ENCODE measurements around the gene EDAR. TPM values are rescaled to one million over a fixed set of nuclear protein-coding genes. Genes with fewer than 3 reads are reported as not detected.

Gene EDAR
- polyA plus RNA-seq, 4 donors = 2.9 to 3.5 (median 3.1) TPM

DNA sequence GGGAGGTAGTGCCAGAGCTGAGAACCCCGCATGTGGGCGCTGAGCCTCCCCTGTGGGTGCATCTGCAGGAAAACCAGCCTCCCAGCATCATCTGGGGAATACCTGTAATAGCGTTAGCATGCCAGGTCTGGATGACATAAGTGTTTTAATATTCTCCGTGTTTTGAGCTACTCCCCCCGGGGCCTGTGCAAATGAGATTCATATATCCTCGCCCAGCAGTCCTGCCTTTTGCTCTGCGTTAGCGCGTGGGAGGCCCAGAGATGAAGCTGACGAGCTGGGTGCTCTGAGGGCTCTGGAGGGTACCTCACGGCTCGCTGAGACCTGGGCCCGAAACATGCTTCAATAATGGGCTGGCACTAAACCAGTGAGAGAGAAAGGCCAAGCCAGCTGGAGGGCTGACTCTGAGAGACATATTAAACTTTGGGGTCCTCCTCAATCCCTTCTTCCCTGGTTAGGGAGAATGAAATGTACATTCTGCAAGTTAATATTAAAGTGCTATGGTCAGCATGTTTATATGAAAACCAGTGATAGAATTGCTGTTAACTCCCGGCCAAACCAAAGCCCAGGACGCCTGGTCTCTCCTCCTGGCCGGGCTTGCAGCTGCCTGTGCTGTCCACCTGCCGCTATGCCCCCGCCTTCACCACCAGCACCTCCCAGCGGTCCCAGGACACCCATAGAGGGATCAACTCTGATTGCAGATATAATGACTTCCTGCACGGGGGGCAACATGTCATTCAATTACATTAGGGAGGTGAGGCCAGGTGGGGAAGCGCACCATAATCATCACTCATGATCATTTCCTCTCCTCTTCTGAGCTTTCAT, 77.0 kb downstream of the EDAR start:
- no peak for DNase-seq (ENCODE audit: low read depth in 4 of 4, low spot score in 3 of 4)

DNA sequence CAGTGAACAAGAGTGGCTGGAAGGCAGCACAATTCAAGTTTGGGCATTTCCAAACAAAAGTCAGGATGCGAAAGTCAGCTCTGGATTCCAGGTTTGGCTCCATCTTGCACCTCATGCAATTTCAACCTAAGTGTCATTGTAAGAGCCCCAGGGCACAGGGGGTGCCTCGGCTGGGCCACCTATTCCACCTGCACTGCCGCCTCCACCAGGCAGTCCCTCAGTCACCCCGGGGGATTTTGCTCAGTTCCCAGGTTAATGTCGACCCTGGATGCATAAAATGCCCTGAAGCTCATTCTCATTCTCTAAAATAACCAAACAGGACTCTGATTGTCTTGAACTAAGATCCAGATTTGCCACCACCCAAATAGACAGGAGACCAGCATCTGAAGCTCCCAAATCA, 77.6 kb downstream of the EDAR start:
- DNase-seq (ENCODE audit: low read depth in 4 of 4, low spot score in 3 of 4) = no peak

DNA sequence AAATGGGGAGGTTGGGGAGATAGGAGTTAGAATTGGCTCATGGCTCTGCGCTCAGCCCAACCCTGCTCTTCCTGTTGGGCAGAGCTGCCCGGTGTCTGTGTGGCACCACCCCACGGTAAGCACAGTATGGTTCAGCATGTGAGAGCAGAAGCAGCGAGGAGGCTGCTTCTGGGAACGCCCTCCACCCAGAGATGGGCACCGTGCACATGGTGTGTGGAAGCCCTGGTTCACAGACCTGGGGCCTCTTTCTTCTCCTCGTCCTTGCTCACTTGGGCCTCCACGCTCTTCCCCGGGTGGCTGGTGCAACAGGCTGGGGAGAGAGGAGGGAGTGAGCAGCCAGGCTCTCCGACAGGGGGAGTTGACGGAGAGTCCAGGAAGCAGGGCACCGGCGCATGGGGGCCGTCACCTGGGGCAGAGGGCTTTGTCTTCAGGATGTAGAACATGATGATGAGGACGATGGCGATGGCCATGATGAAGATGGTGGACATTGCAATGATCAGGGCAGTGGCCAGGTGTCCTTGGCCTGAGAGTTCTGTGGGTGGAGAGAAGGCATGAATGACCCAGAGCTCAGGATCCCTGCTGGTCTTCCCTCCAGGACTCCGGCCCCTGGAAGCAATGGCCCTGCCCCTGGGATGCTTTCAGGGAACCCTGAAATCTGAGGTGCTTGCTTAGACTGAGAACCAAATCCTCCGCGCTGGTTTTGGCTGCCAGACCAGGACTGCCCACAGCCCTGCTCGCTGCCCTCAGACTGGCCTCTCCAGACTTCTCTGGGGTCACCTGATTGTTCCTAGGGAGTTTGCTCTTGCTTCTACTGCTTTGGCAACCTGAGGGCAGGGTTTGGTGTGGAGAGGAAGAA, 78.3 kb downstream of the EDAR start:
- DNase-seq (ENCODE audit: low read depth in 4 of 4, low spot score in 3 of 4) = no peak

DNA sequence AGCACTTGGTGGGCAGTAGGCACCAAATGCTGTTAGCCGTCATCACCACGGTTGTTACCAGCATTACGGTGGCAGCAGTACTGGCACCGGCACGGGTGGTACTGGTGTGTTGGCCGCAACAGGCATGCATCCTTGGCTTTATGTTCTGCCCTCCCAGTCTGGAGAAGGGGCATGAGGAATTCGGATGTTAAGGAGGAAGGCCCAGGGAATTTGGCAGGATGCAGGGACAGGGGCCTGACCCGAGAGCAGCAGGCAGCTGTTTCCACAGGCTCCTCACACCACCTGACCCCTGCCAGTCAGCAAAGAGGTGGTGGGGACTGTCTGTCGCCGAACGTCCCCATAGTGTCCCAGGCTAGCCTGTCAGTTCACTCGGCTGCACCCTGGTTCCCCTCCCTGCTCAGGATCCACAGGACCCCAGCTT, 79.0 kb downstream of the EDAR start:
- no peak for DNase-seq (ENCODE audit: low read depth in 4 of 4, low spot score in 3 of 4)

DNA sequence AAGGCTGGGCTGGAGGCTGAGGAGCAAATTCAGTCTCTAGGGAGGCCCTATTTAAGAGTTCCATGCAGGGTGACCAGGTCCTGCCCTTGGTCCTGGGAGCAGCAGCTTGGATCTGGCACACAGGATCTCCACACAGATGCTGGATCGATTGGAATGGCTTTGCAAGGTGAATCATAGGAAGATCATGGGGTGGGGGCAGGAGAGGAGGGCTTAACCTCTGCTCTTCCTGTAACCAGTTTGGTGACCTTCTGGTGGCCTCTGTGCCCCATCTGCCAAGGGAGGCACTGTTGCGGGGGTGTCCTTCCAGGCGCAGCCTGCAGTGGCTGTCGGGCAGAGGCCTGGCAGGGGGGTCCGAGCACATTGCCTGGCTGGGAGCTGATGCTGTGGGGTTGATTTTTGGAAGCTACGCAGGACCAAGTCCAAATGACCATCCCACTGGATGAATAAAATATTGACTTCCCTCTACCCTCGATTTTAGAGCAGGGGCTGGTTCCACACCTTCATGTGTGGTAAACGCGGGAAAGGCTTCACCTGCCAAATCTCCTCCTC, 79.7 kb downstream of the EDAR start:
- DNase-seq (ENCODE audit: low read depth in 4 of 4, low spot score in 3 of 4) = no peak

DNA sequence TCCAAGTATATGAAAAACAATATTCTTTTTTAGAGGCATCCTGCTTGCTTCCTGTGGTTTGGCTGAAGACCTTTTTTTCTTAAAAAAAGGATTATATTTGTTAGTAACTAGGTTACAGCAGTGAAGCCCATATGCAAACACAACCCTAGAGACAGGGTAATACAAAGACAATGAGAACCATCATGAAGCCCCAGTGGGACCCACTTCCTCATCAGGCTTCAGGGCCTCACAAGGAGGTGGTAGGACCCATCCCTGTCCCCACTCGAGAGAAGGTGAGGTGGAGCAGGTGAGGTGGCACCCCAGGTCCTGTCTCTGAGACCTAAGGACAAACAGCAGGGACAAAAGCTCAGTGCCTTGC, 80.3 kb downstream of the EDAR start:
- no peak for DNase-seq (ENCODE audit: low read depth in 4 of 4, low spot score in 3 of 4)

DNA sequence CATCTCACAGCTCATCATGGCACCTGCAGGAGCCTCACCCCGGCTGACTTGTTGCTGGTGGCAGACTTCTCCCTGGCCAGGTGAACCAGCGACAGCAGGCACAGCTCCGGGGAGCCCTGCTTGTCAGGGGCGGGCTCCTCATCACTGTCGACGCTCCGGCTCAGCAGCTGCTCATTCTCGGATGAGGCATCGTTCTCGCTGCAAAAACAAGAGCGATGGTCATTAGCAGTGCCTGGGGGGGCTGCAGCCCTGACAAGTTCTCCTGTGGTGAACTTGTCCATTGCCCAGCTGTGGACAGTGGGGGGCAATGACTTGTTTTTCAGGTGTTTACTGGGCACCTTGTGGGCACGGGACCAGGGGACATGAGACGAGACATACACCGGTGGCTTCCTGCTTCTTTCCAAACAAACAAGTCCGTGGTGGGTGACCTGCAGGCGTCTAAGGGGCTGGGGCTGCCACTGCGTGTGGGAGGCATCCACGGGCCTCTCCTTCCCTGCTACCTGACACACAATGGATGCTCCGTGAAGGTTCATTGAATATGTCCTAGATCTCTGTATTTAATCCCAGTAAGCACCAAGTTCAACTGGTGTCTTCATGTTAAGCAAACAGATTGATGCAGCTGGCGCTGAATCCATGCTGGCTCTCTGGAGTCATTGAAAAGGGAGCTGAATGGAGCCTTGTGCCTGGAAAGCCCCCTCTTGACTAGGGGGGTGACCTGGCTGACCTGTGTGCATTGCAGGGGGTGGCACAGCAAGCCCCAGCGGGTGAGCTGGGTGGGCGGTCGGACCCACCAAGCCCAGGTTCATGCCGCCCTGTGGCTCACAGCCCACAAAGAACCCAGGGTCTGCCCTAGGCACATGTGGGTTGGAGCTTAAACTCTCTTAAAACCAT, 81.0 kb downstream of the EDAR start:
- DNase-seq (ENCODE audit: low read depth in 4 of 4, low spot score in 3 of 4) = no peak

DNA sequence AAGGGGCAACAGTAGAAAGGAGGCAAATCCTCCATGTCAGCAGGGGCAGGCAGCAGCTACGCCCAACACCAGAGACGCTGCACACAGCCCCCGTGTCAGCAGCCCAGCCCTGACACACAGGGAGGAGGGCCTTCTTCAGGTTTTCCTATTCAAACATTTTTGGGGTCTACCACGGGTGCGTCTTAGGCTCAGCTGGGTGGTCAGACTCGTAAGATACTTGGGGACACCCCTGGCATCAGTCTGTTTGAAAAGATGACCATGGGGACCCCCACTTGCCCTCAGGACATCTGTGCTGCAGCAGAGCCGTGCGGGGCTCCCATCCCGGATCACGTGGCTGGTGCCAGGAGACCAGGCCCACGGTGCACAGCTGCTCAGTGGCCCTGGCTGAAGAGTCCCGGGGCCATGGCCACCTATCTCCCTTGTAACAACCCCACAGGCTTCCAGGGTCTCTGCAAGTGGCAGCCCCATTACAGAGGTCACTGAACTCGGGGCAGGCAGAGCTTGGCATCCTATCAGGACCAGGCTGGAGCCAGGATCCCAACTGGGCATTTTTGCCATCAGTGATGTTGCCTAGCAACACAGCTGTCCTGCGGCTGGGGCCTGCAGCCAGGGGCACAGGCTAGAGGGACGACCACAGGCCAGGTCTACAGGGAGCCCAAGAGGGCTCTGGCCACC, 82.5 kb downstream of the EDAR start:
- DNase-seq (ENCODE audit: low read depth in 4 of 4, low spot score in 3 of 4) = no peak

DNA sequence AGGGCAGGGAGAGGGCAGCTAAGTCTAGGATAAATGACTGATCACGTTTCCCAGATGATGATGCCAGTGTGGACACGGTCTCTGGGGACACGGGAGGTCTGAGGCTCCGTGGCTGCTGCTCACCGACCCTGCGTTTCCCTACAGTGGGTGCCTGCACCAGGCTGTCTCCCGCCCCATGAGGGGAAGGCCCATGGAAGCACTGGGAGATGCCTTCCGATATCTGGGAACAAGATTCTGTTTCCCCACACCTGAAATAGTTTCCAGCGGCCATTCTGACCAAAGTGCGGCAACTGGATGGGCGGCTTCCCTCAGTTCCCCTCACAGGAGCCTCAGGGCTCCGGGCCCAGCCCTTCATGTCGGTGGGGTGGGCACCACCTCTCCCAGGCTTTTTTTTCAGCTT, 83.1 kb downstream of the EDAR start:
- DNase-seq (ENCODE audit: low read depth in 4 of 4, low spot score in 3 of 4) = no peak

DNA sequence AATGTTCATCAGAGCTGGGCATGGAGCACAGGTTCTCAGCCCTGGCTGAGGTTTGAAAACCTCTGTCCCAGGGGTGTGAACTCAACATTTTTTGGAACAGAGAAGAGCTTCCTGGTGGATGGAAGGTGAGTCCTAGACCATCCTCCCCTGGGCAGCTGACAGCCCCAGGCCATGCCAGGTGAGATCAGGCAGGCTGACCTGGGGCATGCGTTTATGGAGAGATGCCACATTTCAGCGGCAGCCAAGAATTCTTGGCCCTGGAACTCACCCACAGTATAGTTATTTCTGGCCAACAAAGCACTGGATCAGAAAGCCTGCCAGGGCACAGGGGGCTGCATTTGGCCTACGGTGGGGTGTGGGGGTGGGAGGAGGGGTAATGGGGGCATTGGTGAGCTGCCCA, 83.8 kb downstream of the EDAR start:
- DNase-seq (ENCODE audit: low read depth in 4 of 4, low spot score in 3 of 4) = no peak

DNA sequence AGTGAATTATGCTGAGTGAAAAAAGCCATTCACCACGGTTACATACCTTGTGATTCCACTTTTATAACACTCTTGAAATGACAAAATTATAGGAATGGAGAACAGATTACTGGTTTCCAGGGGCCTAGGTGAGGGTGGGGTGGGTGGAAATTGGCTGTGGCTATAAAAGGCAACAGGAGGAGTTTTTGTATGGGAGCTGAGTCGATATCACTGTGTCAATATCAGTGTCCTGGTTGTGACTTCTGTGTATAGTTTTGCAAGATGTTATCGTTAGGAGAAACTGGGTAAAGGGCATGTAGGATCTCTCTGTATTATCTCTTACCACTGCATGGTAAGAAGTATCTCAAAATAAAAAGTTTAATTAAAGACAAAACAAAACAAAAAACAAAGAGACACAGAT, 84.3 kb downstream of the EDAR start:
- DNase-seq (ENCODE audit: low read depth in 4 of 4, low spot score in 3 of 4) = no peak

DNA sequence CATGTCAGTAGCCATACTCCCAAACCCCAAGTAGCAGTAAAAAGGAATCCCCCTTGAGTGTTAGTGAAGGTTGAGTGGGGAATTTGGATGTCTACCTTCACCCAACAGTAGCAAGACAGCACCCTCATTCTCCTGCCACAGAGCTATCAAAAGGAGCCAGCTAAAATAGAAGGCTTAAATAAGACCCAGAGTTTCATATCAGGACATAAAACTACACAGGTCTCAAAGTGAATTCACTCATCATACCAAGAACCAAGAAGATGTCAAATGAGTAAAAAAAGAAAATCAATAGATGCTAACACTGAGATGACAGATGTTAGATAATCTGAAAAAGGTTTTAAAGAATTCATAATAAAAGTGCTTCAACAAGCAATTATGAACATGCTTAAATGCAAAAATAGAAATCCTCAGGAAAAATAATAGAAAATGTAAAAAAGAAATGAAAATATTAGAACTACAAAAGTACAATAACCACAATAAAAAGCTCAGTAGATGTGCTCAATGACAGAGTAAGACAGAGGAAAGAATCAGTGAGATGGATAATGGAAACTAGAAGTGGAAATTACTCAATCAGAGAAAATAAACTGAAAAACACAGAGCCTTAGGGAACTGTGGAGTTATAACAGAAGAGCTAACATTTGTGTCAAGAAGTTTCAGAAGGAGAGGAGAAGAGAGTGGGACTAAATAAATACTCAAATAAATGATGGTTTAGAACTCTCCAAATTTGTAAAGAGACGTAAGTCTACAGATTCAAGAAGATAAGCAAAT, 90.5 kb downstream of the EDAR start:
- DNase-seq (ENCODE audit: low read depth in 4 of 4, low spot score in 3 of 4) = no peak

DNA sequence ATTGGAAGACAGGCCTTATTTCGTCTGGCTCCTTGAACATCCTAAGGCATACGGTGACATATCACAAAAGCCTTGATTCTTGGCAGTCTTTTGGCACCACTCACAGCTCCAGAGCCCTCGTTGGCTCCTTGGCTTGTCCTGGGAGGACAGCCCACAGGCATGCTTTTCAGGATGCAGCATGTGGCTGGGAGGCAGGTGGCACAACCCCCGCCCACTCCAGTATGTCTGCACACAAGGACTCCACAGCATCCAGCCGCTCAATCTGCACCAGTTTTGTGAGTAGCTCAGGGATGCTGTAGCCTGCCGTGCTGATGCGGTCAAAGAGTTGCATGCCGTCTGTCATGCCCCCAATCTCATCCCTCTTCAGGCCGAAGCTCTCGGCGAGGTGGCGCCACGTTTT, 92.3 kb downstream of the EDAR start:
- DNase-seq (ENCODE audit: low read depth in 4 of 4, low spot score in 3 of 4) = no peak

DNA sequence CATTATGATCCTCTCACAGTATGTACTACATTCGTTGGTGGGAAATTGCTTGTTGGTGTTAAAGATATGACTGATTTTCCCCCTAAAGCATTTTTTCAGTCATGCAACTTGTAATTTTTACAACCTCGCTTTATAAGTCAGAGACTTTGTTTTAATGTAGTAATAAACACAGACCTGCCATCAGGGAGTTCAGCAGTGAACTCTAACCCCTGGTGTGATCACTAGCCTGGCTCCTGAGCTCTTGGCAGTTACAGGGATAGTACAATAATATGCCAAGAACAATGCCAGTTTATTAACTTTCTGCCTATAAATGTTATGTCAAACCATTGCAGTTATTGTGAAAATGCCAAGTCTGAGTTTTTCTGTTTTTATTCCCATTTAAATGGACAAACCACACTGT, 93.8 kb downstream of the EDAR start:
- DNase-seq (ENCODE audit: low read depth in 4 of 4, low spot score in 3 of 4) = no peak

DNA sequence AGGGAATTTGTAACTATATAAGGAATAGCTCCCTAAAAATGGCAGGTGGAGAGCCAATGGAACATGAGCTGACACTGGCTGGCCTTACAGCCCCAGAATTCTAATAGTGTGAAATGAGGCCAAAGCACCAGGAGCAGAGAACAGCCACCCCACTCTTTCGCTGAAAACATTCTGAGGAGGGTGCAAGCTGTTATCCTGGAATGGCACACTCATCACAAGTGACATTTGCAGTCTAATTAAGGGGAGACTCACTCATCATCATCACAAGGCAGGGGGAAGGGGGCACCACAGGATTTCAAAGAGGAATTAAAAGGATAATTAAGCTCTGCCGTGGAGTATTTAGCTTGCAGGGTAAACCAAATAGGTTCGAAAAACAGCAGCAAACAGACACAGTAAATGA, 94.3 kb downstream of the EDAR start:
- DNase-seq (ENCODE audit: low read depth in 4 of 4, low spot score in 3 of 4) = no peak

DNA sequence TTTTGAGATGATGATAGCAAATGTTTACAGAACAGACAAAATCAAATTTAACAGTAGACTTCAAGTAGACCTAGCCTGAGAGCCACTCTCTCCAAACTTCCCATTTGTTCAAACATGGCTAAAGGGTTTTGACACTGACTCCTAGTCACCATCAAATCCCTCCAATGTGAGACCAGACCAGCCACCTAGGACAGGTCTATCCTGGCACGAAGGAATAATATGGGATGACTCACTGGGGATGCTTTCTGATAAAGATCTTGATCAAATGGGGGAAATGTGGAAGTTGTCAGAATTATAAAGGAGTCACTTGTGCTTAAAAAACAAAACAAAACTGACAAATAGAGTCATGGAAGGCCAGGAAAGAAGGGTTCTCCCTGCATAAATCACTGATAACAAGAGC, 95.7 kb downstream of the EDAR start:
- DNase-seq (ENCODE audit: low read depth in 4 of 4, low spot score in 3 of 4) = no peak

DNA sequence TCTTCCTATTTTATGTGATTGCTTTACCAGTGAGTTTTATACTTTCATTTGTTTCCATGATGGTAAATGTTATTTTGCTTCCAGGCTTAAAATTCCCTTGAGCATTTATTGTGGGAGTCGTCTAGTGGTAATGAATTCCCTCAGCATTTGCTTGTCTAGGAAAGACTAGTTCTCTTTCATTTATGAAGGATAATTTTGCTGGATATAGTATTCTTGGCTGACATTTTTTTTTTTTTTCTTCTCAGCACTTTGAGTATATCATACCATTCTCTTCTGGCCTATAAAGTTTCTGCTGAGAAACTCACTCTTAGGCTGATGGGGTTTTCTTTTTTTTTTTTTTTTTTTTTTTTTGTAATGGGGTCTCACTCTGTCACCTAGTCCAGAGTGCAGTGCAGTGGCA, 99.1 kb downstream of the EDAR start:
- DNase-seq (ENCODE audit: low read depth in 4 of 4, low spot score in 3 of 4) = no peak

DNA sequence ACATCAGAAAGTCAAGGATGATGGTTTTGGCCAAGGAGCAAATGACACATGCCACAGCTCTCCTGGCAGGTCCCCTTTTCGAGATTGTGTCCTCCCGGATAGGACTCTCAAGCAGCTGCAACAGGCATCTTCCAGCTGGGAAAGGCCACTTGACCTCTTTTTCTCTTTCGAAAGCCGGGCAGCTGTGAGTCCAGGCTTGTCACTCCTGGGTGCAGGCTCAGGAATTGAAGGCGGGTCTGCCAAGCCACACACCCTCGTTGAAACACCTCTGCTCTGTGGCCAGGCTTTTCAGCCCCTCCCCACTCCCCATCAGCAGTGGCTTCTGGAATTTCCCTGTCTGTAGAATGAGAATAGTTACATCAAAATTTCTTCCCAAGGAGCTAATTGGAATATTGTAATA, 104.4 kb downstream of the EDAR start:
- no peak for DNase-seq (ENCODE audit: low read depth in 4 of 4, low spot score in 3 of 4)

DNA sequence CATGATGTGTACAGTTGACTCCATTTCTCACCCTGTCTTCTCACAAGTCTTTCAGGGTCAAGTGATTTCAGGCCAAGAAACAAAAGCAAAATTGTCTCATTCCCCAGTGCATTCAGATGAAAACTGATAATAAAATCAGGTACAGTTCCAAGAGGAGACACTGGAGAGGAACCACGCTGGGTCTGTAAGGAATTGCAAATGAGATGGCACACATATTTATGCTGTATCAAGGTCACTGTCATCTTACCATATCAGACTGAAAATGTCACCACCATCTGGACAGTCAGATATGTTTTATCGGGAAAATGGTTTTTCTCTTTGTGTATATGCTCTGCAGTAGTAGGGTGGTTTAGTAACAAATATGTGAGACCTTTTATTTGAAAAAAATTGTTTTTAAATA, 110.7 kb downstream of the EDAR start:
- no peak for DNase-seq (ENCODE audit: low read depth in 4 of 4, low spot score in 3 of 4)

DNA sequence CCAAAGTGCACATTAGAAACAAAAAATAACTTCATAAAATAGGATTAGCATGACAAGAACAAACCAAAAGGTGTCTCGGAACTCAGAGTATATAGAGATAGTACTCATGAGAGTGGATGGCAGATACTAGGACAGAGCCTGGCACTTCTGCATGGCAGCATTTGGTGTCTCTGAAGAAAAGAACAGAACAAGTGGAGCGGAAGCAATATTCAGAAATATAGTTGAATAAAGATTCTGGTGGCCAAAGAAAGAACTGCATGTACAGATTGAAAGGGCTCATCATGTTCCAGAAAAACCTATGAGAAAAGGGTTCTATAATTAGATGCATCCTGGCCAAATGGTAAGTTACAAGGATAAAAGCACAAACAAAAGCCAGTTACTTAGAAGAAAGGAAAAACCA, 111.5 kb downstream of the EDAR start:
- no peak for DNase-seq (ENCODE audit: low read depth in 4 of 4, low spot score in 3 of 4)
